H1 (cell line): Measurements from ENCODE around the gene CHI3L2. TPM values are rescaled to one million over a fixed set of nuclear protein-coding genes. Genes with fewer than 3 reads are reported as not detected.

ENCODE experiments used
- ASH2L ChIP-seq: fragments of 200-600, 300-600 bp; sonication (generic); IDR thresholded peaks from one replicate; pipeline ENCODE4 v1.7.1; 2017; ENCODE audit warnings: low read length
- EZH2 ChIP-seq: fragments of 200-600 bp; sonication (generic); IDR thresholded peaks from 2 replicates; pipeline ENCODE4 v1.7.1; 2012; ENCODE audit warnings: low read depth, mild to moderate bottlenecking, moderate library complexity, low read length, inconsistent platforms; ENCODE audit not compliant: severe bottlenecking
- GABPA ChIP-seq: IDR thresholded peaks from 2 replicates; pipeline ENCODE4 v1.6.1; 2011; ENCODE audit warnings: mild to moderate bottlenecking, low read length, moderate library complexity, borderline replicate concordance; ENCODE audit not compliant: insufficient read depth
- KDM5A ChIP-seq: fragments of 200-600 bp; IDR thresholded peaks from 2 replicates; pipeline ENCODE4 v1.7.1; 2012; ENCODE audit warnings: mild to moderate bottlenecking, low read length, inconsistent platforms, mixed read lengths
- POLR2A ChIP-seq, 2 experiments: IDR thresholded peaks; 1 replicate in 1 of 2; 2 replicates in 1 of 2; pipeline ENCODE4 v1.6.1; 2011; ENCODE audit warnings: low read depth in 2 of 2, low read length in 2 of 2, mild to moderate bottlenecking in 2 of 2; ENCODE audit errors: control extremely low read depth in 1 of 2
- SP1 ChIP-seq: IDR thresholded peaks from 2 replicates; pipeline ENCODE4 v1.6.1; 2011; ENCODE audit warnings: low read depth, low read length
- SP2 ChIP-seq: IDR thresholded peaks from 2 replicates; pipeline ENCODE4 v1.6.1; 2012; ENCODE audit warnings: mild to moderate bottlenecking, low read length, inconsistent platforms
- SP4 ChIP-seq: IDR thresholded peaks from 2 replicates; pipeline ENCODE4 v1.6.1; 2012; ENCODE audit warnings: low read length, inconsistent platforms
- SRF ChIP-seq: IDR thresholded peaks from 2 replicates; pipeline ENCODE4 v1.6.1; 2011; ENCODE audit warnings: mild to moderate bottlenecking, low read depth, low read length, moderate library complexity
- TBP ChIP-seq: IDR thresholded peaks from 2 replicates; pipeline ENCODE4 v1.6.1; 2011; ENCODE audit warnings: low read depth, low read length, improper control_type of control experiment
- polyA plus RNA-seq, 7 experiments: library from polyadenylated mRNA; depleted of rRNA in 3 of 7; stranded (reverse) in 5 of 7; unstranded in 2 of 7; fragments of >200 nt in 5 of 7; fragments of 200-250 nt in 2 of 7; gene quantifications; 1 replicate in 5 of 7; 2 replicates in 1 of 7; 4 replicates in 1 of 7; pipeline versions ENCODE4 v1.2.1 to v1.2.3, GENCODE V29; 2011 to 2013; ENCODE audit warnings: missing spikeins in 2 of 7, mixed read lengths in 2 of 7
- total RNA-seq: library from RNA; stranded (reverse); fragmentation: NEBNext Ultra II Directional; extraction: Animal tissue kit (Norgen Biotek cat#: 25700); gene quantifications from 2 replicates; pipeline ENCODE4 v1.2.1, GENCODE V29; 2021
- TF ChIP-seq, protein P1 (sequence below): fragments of 300-600 bp; sonication (generic); IDR thresholded peaks from 2 replicates; pipeline ENCODE4 v1.7.1; 2012; ENCODE audit warnings: low read length, moderate library complexity, mild to moderate bottlenecking, inconsistent platforms; ENCODE audit not compliant: insufficient replicate concordance
- TF ChIP-seq, protein P2 (sequence below): IDR thresholded peaks from 2 replicates; pipeline ENCODE4 v1.6.1; 2012; ENCODE audit warnings: inconsistent platforms

The CHI3L2 gene
- total and polyA plus RNA-seq, 2 of the 8 experiments (the other 6 are each of a cell fraction or from before 2014, with no cell fraction given) = not detected

DNA sequence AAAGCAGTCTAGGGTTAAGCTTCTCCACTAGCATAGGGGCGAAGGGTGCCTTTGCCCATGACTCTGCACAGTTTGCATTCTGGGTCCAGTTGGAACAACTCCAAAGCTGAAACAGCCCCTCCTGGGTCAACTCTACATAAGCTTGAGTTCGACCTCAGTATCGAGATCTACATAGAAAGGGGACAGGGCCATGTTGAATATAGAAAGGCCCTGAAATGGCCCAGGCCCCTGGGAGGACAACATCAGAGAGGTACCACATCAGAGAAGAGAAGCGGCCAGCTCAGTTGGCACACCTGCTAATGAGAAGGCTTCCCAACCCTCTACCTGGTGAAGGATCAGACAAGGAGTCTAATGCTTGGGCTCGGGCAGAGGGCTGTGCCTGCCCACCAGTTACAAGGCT, 28.7 kb upstream of the CHI3L2 start (continued):
- TF ChIP-seq, protein P1, sequence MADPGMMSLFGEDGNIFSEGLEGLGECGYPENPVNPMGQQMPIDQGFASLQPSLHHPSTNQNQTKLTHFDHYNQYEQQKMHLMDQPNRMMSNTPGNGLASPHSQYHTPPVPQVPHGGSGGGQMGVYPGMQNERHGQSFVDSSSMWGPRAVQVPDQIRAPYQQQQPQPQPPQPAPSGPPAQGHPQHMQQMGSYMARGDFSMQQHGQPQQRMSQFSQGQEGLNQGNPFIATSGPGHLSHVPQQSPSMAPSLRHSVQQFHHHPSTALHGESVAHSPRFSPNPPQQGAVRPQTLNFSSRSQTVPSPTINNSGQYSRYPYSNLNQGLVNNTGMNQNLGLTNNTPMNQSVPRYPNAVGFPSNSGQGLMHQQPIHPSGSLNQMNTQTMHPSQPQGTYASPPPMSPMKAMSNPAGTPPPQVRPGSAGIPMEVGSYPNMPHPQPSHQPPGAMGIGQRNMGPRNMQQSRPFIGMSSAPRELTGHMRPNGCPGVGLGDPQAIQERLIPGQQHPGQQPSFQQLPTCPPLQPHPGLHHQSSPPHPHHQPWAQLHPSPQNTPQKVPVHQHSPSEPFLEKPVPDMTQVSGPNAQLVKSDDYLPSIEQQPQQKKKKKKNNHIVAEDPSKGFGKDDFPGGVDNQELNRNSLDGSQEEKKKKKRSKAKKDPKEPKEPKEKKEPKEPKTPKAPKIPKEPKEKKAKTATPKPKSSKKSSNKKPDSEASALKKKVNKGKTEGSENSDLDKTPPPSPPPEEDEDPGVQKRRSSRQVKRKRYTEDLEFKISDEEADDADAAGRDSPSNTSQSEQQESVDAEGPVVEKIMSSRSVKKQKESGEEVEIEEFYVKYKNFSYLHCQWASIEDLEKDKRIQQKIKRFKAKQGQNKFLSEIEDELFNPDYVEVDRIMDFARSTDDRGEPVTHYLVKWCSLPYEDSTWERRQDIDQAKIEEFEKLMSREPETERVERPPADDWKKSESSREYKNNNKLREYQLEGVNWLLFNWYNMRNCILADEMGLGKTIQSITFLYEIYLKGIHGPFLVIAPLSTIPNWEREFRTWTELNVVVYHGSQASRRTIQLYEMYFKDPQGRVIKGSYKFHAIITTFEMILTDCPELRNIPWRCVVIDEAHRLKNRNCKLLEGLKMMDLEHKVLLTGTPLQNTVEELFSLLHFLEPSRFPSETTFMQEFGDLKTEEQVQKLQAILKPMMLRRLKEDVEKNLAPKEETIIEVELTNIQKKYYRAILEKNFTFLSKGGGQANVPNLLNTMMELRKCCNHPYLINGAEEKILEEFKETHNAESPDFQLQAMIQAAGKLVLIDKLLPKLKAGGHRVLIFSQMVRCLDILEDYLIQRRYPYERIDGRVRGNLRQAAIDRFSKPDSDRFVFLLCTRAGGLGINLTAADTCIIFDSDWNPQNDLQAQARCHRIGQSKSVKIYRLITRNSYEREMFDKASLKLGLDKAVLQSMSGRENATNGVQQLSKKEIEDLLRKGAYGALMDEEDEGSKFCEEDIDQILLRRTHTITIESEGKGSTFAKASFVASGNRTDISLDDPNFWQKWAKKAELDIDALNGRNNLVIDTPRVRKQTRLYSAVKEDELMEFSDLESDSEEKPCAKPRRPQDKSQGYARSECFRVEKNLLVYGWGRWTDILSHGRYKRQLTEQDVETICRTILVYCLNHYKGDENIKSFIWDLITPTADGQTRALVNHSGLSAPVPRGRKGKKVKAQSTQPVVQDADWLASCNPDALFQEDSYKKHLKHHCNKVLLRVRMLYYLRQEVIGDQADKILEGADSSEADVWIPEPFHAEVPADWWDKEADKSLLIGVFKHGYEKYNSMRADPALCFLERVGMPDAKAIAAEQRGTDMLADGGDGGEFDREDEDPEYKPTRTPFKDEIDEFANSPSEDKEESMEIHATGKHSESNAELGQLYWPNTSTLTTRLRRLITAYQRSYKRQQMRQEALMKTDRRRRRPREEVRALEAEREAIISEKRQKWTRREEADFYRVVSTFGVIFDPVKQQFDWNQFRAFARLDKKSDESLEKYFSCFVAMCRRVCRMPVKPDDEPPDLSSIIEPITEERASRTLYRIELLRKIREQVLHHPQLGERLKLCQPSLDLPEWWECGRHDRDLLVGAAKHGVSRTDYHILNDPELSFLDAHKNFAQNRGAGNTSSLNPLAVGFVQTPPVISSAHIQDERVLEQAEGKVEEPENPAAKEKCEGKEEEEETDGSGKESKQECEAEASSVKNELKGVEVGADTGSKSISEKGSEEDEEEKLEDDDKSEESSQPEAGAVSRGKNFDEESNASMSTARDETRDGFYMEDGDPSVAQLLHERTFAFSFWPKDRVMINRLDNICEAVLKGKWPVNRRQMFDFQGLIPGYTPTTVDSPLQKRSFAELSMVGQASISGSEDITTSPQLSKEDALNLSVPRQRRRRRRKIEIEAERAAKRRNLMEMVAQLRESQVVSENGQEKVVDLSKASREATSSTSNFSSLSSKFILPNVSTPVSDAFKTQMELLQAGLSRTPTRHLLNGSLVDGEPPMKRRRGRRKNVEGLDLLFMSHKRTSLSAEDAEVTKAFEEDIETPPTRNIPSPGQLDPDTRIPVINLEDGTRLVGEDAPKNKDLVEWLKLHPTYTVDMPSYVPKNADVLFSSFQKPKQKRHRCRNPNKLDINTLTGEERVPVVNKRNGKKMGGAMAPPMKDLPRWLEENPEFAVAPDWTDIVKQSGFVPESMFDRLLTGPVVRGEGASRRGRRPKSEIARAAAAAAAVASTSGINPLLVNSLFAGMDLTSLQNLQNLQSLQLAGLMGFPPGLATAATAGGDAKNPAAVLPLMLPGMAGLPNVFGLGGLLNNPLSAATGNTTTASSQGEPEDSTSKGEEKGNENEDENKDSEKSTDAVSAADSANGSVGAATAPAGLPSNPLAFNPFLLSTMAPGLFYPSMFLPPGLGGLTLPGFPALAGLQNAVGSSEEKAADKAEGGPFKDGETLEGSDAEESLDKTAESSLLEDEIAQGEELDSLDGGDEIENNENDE = no peak
- TF ChIP-seq SRF = no peak
- TF ChIP-seq ASH2L = no peak
- TF ChIP-seq SP4 = no peak
- TF ChIP-seq POLR2A (IDR thresholded peaks at IDR 0.05; ENCODE audit: control extremely low read depth in 1 of 2, low read depth in 2 of 2, low read length in 2 of 2) = no peak
- TF ChIP-seq KDM5A = no peak
- no peak for TF ChIP-seq EZH2
- TF ChIP-seq, protein P2, sequence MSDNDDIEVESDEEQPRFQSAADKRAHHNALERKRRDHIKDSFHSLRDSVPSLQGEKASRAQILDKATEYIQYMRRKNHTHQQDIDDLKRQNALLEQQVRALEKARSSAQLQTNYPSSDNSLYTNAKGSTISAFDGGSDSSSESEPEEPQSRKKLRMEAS = no peak
- no peak for TF ChIP-seq TBP
- TF ChIP-seq SP1 = no peak
- TF ChIP-seq GABPA = no peak
- TF ChIP-seq SP2 = no peak
